OCI-LY1 (cell line): ENCODE data around the gene CRTC3.
"Not testable (repeated sequence)": the region's sequence is repeated elsewhere in the genome, so short reads cannot be mapped to it uniquely, and the experiment has no call there.

Experiments used
- H2AFZ ChIP-seq: fragments of 200-600 bp; sonication (generic), shearing (Covaris generic); 2 replicates; pipeline ENCODE4 v1.6.0; 2014; ENCODE audit warnings: antibody characterized with exemption, mild to moderate bottlenecking, low read length
- H3F3A ChIP-seq: fragments of 200-600 bp; sonication (generic), shearing (Covaris generic); 2 replicates; pipeline ENCODE4 v1.6.0; 2014; ENCODE audit warnings: mild to moderate bottlenecking, antibody characterized with exemption, low read length, moderate library complexity; ENCODE audit not compliant: insufficient read depth
- H3K27ac ChIP-seq: fragments of 200-600 bp; sonication (generic); 2 replicates; pipeline ENCODE4 v1.5.1; 2014; ENCODE audit warnings: low read length, mixed run types, mild to moderate bottlenecking, low read depth; ENCODE audit not compliant: poor library complexity, severe bottlenecking
- H3K27me3 ChIP-seq: fragments of 200-600 bp; sonication (generic); 2 replicates; pipeline ENCODE4 v1.6.0; 2014; ENCODE audit warnings: antibody characterized with exemption, mild to moderate bottlenecking, low read length, moderate library complexity; ENCODE audit not compliant: insufficient read depth
- H3K36me3 ChIP-seq: fragments of 200-600 bp; sonication (generic); 2 replicates; pipeline ENCODE4 v1.6.1; 2014; ENCODE audit warnings: mild to moderate bottlenecking, antibody characterized with exemption, low read length, moderate library complexity, mixed read lengths; ENCODE audit not compliant: insufficient read depth
- H3K4me1 ChIP-seq: fragments of 200-600 bp; sonication (generic); 2 replicates; pipeline ENCODE4 v1.5.1; 2014; ENCODE audit warnings: mild to moderate bottlenecking, low read length, moderate library complexity; ENCODE audit not compliant: insufficient read depth, severe bottlenecking
- H3K4me2 ChIP-seq: fragments of 200-600 bp; sonication (generic), shearing (Covaris generic); 2 replicates; pipeline ENCODE4 v1.6.1; 2014; ENCODE audit warnings: low read length
- H3K4me3 ChIP-seq: fragments of 200-600 bp; sonication (generic); 2 replicates; pipeline ENCODE4 v1.5.1; 2014; ENCODE audit warnings: low read length, low read depth, mild to moderate bottlenecking, mixed read lengths; ENCODE audit not compliant: poor library complexity, severe bottlenecking
- H3K79me2 ChIP-seq: fragments of 200-600 bp; shearing (Covaris generic); 2 replicates; pipeline ENCODE4 v1.6.1; 2016; ENCODE audit warnings: mixed run types, low read length, mixed read lengths; ENCODE audit not compliant: insufficient read depth
- H3K9ac ChIP-seq: fragments of 200-600 bp; sonication (generic), shearing (Covaris generic); 2 replicates; pipeline ENCODE4 v1.6.1; 2014; ENCODE audit warnings: mild to moderate bottlenecking, low read length, mixed read lengths
- H3K9me2 ChIP-seq: fragments of 200-600 bp; sonication (generic), shearing (Covaris generic); 2 replicates; pipeline ENCODE4 v1.6.1; 2014; ENCODE audit warnings: low read depth, mild to moderate bottlenecking, low read length, mixed read lengths
- H3K9me3 ChIP-seq: fragments of 200-600 bp; shearing (Covaris generic); 2 replicates; pipeline ENCODE4 v1.6.1; 2014; ENCODE audit warnings: low read length, mixed read lengths
- H4K20me1 ChIP-seq: fragments of 200-600 bp; sonication (generic), shearing (Covaris generic); 2 replicates; pipeline ENCODE4 v1.6.0; 2016; ENCODE audit warnings: mild to moderate bottlenecking, low read length; ENCODE audit not compliant: insufficient read depth
- CTCF ChIP-seq: fragments of 200-600 bp; sonication (generic), shearing (Covaris generic); IDR thresholded peaks from 2 replicates; pipeline ENCODE4 v1.5.1; 2017; ENCODE audit warnings: mild to moderate bottlenecking, antibody characterized with exemption, low read length, moderate library complexity, mixed read lengths
- EZH2 ChIP-seq: fragments of 200-600 bp; sonication (generic), shearing (Covaris generic); IDR thresholded peaks from 2 replicates; pipeline ENCODE4 v1.8.0; 2017; ENCODE audit warnings: borderline replicate concordance, mixed run types, mild to moderate bottlenecking, antibody characterized with exemption, low read length, moderate library complexity, mixed read lengths

CRTC3 gene

DNA sequence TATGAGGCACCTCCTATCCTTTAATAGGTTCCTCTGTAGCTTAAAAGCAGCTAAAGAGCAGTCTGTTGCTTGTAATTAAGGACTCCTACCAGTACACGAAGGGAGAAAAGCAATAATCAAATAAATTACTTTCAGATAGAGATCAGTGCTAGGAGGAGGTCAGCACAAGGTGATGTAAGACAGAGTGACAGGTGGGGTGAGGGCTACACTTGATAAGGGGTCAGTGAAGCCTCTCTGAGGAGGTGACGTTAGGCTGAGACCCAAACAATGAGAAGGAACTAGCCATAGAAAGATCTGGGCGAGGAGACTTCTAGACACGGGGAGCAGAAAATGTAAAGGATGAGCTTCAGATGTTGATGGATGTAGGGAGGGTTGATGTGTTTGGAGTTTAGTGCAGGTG is 129.8 kb downstream of the CRTC3 start:
- no peaks in the 10 kb centered on the region for H3K9me2 ChIP-seq
- no peaks in the 10 kb centered on the region for H3K79me2 ChIP-seq
- H3K4me1 ChIP-seq = peaks cover 57% of the 10 kb centered on the region
- no peak overlapping the region for H3K27ac ChIP-seq
- H3K4me3 ChIP-seq = no peak overlapping the region
- TF ChIP-seq CTCF = no peak
- TF ChIP-seq EZH2 = no peak
- no peak overlapping the region for H3K4me2 ChIP-seq
- H3K36me3 ChIP-seq = no peaks in the 10 kb centered on the region; the same call in 1 of the 2 replicates
- peaks cover 5% of the 10 kb centered on the region; the same call in 1 of the 2 replicates for H3K27me3 ChIP-seq
- no peak overlapping the region for H2AFZ ChIP-seq
- H3K9me3 ChIP-seq = peaks cover 5% of the 10 kb centered on the region
- H4K20me1 ChIP-seq = no peaks in the 10 kb centered on the region
- no peak overlapping the region for H3K9ac ChIP-seq
- H3F3A ChIP-seq = no peaks in the 10 kb centered on the region

DNA sequence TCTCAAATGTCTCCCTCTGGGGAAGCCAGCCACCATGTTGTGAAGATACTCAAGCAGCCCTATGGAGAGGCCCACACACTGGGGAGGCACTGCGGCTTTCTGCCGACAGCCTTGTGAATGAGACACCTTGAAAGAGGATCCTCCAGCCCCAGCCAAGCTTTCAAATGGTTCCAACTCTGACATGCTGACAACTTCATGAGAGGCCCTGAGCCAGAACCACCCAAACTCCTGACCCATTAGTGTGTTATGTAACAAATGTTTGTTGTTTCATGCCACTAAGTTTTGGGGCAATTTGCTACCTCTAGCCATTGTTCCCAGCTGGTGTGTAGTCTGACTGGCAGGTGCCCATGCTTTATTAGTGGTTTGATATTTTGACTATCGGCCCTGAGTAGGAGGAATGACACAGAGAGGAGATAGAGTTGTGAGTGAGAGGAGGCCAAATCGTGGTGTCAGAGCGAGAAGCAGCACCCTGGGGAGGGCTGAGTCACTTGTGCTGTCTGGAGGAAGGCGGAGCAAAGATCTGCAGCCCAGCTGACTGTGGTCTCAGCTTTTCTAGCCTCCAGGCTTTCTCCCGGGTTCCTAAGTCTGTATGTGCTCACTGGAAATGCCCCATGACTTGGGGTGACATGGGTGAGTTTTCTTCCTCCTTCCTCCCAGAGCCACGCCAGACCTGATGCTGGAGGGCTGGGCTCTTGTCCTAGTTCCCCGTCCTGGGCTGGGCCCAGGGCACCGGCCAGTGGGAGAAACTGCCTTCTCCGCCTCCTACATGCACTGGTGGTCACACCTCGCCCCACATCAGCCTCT is 130.7 kb downstream of the CRTC3 start:
- peaks cover 5% of the 10 kb centered on the region for H3K9me3 ChIP-seq
- H3K4me2 ChIP-seq = peak overlapping the region; percentile 29
- no peaks in the 10 kb centered on the region for H3K9me2 ChIP-seq
- no peaks in the 10 kb centered on the region for H3K79me2 ChIP-seq
- no peak overlapping the region for H2AFZ ChIP-seq
- H3K4me1 ChIP-seq = peaks cover 66% of the 10 kb centered on the region
- no peaks in the 10 kb centered on the region; the same call in 1 of the 2 replicates for H3K36me3 ChIP-seq
- H3K4me3 ChIP-seq = peak overlapping the region; percentile 20
- H4K20me1 ChIP-seq = no peaks in the 10 kb centered on the region
- H3K9ac ChIP-seq = no peak overlapping the region
- no peak for TF ChIP-seq EZH2
- TF ChIP-seq CTCF = no peak
- peak overlapping the region; percentile 63 for H3K27ac ChIP-seq
- H3F3A ChIP-seq = no peaks in the 10 kb centered on the region
- H3K27me3 ChIP-seq = peaks cover 7% of the 10 kb centered on the region; the same call in 1 of the 2 replicates

- not testable (repeated sequence) for H3K9me2 ChIP-seq, H3K27me3 ChIP-seq, H4K20me1 ChIP-seq, H3K36me3 ChIP-seq, H3F3A ChIP-seq, H3K9ac ChIP-seq, H2AFZ ChIP-seq, H3K79me2 ChIP-seq, H3K9me3 ChIP-seq
- Histone ChIP-seq H3K4me3 (peak overlapping the region; percentile 20), H3K4me2 (peak overlapping the region; percentile 29), H3K27ac (peak overlapping the region; percentile 63), H3K4me1 (peaks cover 68% of the 10 kb centered on the region)
Measured at GRCh38 chr15:90660999-90661330, 131.2 kb downstream of the CRTC3 start.

- not testable (repeated sequence) for H3K79me2 ChIP-seq, H3F3A ChIP-seq, H3K4me3 ChIP-seq
Measured at GRCh38 chr15:90664081-90664461, 134.3 kb downstream of the CRTC3 start.

More at GRCh38 chr15:90664081-90664461, 134.3 kb downstream of the CRTC3 start:
- H3K9me3 ChIP-seq, H3K4me2 ChIP-seq, H4K20me1 ChIP-seq, H2AFZ ChIP-seq, H3K27ac ChIP-seq, H3K9me2 ChIP-seq, H3K9ac ChIP-seq, H3K36me3 ChIP-seq: not testable (repeated sequence)
- peaks cover 17% of the 10 kb centered on the region; the same call in 1 of the 2 replicates for H3K27me3 ChIP-seq
- peaks cover 47% of the 10 kb centered on the region for H3K4me1 ChIP-seq
